H9 (cell line): ENCODE results near the gene ADAM19. TPM values are rescaled to one million over a fixed set of nuclear protein-coding genes. Genes with fewer than 3 reads are reported as not detected.

ENCODE experiments used
- DNase-seq: peaks from one replicate; pipeline ENCODE4 v3.0.0-alpha.2; 2017
- H2AFZ ChIP-seq: one replicate; pipeline ENCODE4 v1.6.1; 2013; ENCODE audit warnings: mild to moderate bottlenecking, low read length, control low read depth, moderate library complexity
- H2AK5ac ChIP-seq: 2 replicates; pipeline ENCODE4 v1.6.1; 2013; ENCODE audit warnings: low read length, control low read depth, mixed read lengths; ENCODE audit not compliant: insufficient read length
- H2BK120ac ChIP-seq: one replicate; pipeline ENCODE4 v1.6.1; 2013; ENCODE audit warnings: low read depth, mild to moderate bottlenecking, low read length, control low read depth, inconsistent platforms; ENCODE audit not compliant: poor library complexity, severe bottlenecking
- H2BK12ac ChIP-seq: 2 replicates; pipeline ENCODE4 v1.6.1; 2013; ENCODE audit warnings: low read length, control low read depth, mixed read lengths, low read depth; ENCODE audit not compliant: insufficient read length
- H2BK15ac ChIP-seq: 2 replicates; pipeline ENCODE4 v1.6.1; 2013; ENCODE audit warnings: low read depth, low read length, control low read depth
- H2BK20ac ChIP-seq: one replicate; pipeline ENCODE4 v1.6.1; 2013; ENCODE audit warnings: low read depth, mild to moderate bottlenecking, low read length, control low read depth, inconsistent platforms; ENCODE audit not compliant: poor library complexity, severe bottlenecking
- H2BK5ac ChIP-seq: 2 replicates; pipeline ENCODE4 v1.6.1; 2013; ENCODE audit warnings: low read length, control low read depth, mixed read lengths; ENCODE audit not compliant: insufficient read length
- H3K14ac ChIP-seq: 2 replicates; pipeline ENCODE4 v1.6.1; 2013; ENCODE audit warnings: low read length, control low read depth; ENCODE audit not compliant: insufficient read depth
- H3K18ac ChIP-seq: 2 replicates; pipeline ENCODE4 v1.6.1; 2013; ENCODE audit warnings: low read depth, mild to moderate bottlenecking, mixed read lengths, low read length, control low read depth; ENCODE audit not compliant: insufficient read length
- H3K23ac ChIP-seq: 2 replicates; pipeline ENCODE4 v1.6.1; 2013; ENCODE audit warnings: low read length, control low read depth, mixed read lengths, low read depth; ENCODE audit not compliant: insufficient read length
- H3K23me2 ChIP-seq: 2 replicates; pipeline ENCODE4 v1.6.1; 2013; ENCODE audit warnings: low read depth, mild to moderate bottlenecking, mixed read lengths, low read length, control low read depth; ENCODE audit not compliant: insufficient read length, poor library complexity, severe bottlenecking
- H3K27ac ChIP-seq: 2 replicates; pipeline ENCODE4 v1.5.1; 2013; ENCODE audit warnings: low read length, control low read depth, mixed read lengths, low read depth; ENCODE audit not compliant: insufficient read length
- H3K27me3 ChIP-seq: 2 replicates; pipeline ENCODE4 v1.6.1; 2013; ENCODE audit warnings: low read length, control low read depth, inconsistent platforms; ENCODE audit not compliant: insufficient read depth
- H3K4ac ChIP-seq: 2 replicates; pipeline ENCODE4 v1.6.1; 2013; ENCODE audit warnings: low read depth, mild to moderate bottlenecking, control low read depth, inconsistent platforms, low read length, moderate library complexity
- H3K4me1 ChIP-seq: 2 replicates; pipeline ENCODE4 v1.6.1; 2013; ENCODE audit warnings: low read length, control low read depth, inconsistent platforms; ENCODE audit not compliant: insufficient read depth
- H3K4me2 ChIP-seq: 2 replicates; pipeline ENCODE4 v1.6.1; 2013; ENCODE audit warnings: low read length, control low read depth, mixed read lengths; ENCODE audit not compliant: insufficient read length, insufficient read depth
- H3K56ac ChIP-seq: 2 replicates; pipeline ENCODE4 v1.6.1; 2013; ENCODE audit warnings: low read depth, mild to moderate bottlenecking, mixed read lengths, low read length, control low read depth; ENCODE audit not compliant: insufficient read length
- H3K79me1 ChIP-seq: 2 replicates; pipeline ENCODE4 v1.6.1; 2013; ENCODE audit warnings: low read depth, mild to moderate bottlenecking, moderate library complexity, low read length, control low read depth, inconsistent platforms; ENCODE audit not compliant: insufficient read depth, poor library complexity, severe bottlenecking
- H3K79me2 ChIP-seq: 2 replicates; pipeline ENCODE4 v1.6.1; 2013; ENCODE audit warnings: low read length, control low read depth, inconsistent platforms; ENCODE audit not compliant: insufficient read depth
- H3K9ac ChIP-seq: 2 replicates; pipeline ENCODE4 v1.6.1; 2013; ENCODE audit warnings: low read length, control low read depth, mixed read lengths; ENCODE audit not compliant: insufficient read length; ENCODE audit errors: extremely low read depth
- H3K9me3 ChIP-seq: one replicate; pipeline ENCODE4 v1.6.1; 2013; ENCODE audit warnings: low read depth, low read length, inconsistent platforms; ENCODE audit not compliant: control insufficient read depth
- H3T11ph ChIP-seq: one replicate; pipeline ENCODE4 v1.6.1; 2013; ENCODE audit warnings: mild to moderate bottlenecking, low read length, control low read depth, inconsistent platforms
- H4K20me1 ChIP-seq: one replicate; pipeline ENCODE4 v1.6.1; 2013; ENCODE audit not compliant: control insufficient read depth, insufficient read length, insufficient read depth
- H4K5ac ChIP-seq: 2 replicates; pipeline ENCODE4 v1.6.1; 2013; ENCODE audit warnings: low read depth, mild to moderate bottlenecking, mixed read lengths, low read length, control low read depth; ENCODE audit not compliant: insufficient read length
- H4K8ac ChIP-seq: replicated peaks from 2 replicates; pipeline ENCODE4 v1.6.1; 2013; ENCODE audit warnings: low read length, control low read depth, mixed read lengths, low read depth; ENCODE audit not compliant: insufficient read length
- H4K91ac ChIP-seq: 2 replicates; pipeline ENCODE4 v1.6.1; 2013; ENCODE audit warnings: low read depth, mild to moderate bottlenecking, moderate library complexity, mixed read lengths, low read length, control low read depth; ENCODE audit not compliant: insufficient read length
- H3K27ac Mint-ChIP-seq, 3 experiments: 2 replicates in 2 of 3; 3 replicates in 1 of 3; pipeline ENCODE4 v1.8.0; 2020 to 2021; ENCODE audit warnings: mixed read lengths in 3 of 3, mild to moderate bottlenecking in 1 of 3, moderate library complexity in 1 of 3
- H3K27me3 Mint-ChIP-seq: 2 replicates; pipeline ENCODE4 v1.8.0; 2021; ENCODE audit warnings: low read depth, mild to moderate bottlenecking, moderate library complexity, mixed read lengths
- H3K36me3 Mint-ChIP-seq, 3 experiments: 2 replicates in 2 of 3; 3 replicates in 1 of 3; pipeline ENCODE4 v1.8.0; 2020 to 2021; ENCODE audit warnings: low read depth in 3 of 3, mixed read lengths in 3 of 3; ENCODE audit not compliant: insufficient read depth in 1 of 3
- H3K4me1 Mint-ChIP-seq, 2 experiments: 2 replicates each; pipeline ENCODE4 v1.8.0; 2020; ENCODE audit warnings: mixed read lengths in 2 of 2
- H3K4me3 Mint-ChIP-seq, 2 experiments: 2 replicates in 1 of 2; 3 replicates in 1 of 2; pipeline ENCODE4 v1.8.0; 2020 to 2021; ENCODE audit warnings: mild to moderate bottlenecking in 2 of 2, mixed read lengths in 2 of 2, moderate library complexity in 1 of 2
- H3K9me3 Mint-ChIP-seq, 2 experiments: 2 replicates in 1 of 2; 3 replicates in 1 of 2; pipeline ENCODE4 v1.8.0; 2020; ENCODE audit warnings: mild to moderate bottlenecking in 2 of 2, mixed read lengths in 2 of 2, moderate library complexity in 1 of 2
- WGBS: extraction: QIAGEN DNeasy Blood & Tissue Kit; methylation state at CpG from one replicate; pipeline ENCODE4 v1.1.7; 2013; ENCODE audit warnings: missing lambda C conversion rate, low lambda C conversion rate, mixed read lengths; ENCODE audit not compliant: insufficient read length; ENCODE audit errors: extremely low coverage; 5-methylcytosine and 5-hydroxymethylcytosine counted together
- total RNA-seq: library from RNA; stranded (reverse); gene quantifications from 2 replicates; pipeline ENCODE4 v1.2.1, GENCODE V29; 2021
- TF ChIP-seq, protein P1 (sequence below): fragments of 200-600 bp; sonication (generic); conservative IDR thresholded peaks from 3 replicates; pipeline ENCODE4 v1.8.0; 2021; ENCODE audit warnings: antibody characterized with exemption, mild to moderate bottlenecking

ADAM19 gene
- total RNA-seq, 1 experiment from 2014 or later = 9.9 TPM

DNA sequence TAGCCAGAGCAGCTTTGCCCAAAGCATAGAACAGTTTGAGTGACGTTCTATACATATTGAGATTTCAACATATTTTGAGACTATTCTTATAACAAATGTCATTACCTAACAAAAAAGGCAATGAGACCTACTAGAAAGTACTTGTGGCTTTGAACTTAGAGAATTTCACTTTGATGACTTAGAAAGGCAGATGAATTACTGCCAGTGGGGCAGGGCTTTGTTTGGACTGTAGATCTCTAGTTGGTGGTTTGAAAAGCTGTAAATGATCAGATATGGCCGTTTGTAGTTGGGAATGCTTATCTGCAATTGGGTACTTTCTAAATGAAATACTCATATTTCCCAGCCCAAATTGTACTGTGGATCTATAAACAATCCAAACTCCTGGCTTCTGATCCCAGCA, 48.6 kb upstream of the ADAM19 start:
- no peaks in the 10 kb centered on the region for H3K36me3 Mint-ChIP-seq
- no peak for DNase-seq

More for the DNA sequence above, 48.6 kb upstream of the ADAM19 start:
- WGBS = no CpG with 5 or more reads among the region's 2 CpGs
- Histone ChIP-seq H3K27ac (no peak overlapping the region), H4K8ac (no peak overlapping the region), H3K14ac (no peak overlapping the region), H3K9ac (no peak overlapping the region), H3K23me2 (no peaks in the 10 kb centered on the region), H2AFZ (no peak overlapping the region), H4K20me1 (no peaks in the 10 kb centered on the region), H2BK120ac (no peak overlapping the region), H3K56ac (no peak overlapping the region), H3K79me1 (no peaks in the 10 kb centered on the region), H3K4me1 (no peaks in the 10 kb centered on the region), H2BK5ac (no peak overlapping the region), H3K27me3 (no peaks in the 10 kb centered on the region), H3K23ac (no peak overlapping the region), H3K9me3 (no peaks in the 10 kb centered on the region), H3K18ac (no peak overlapping the region), H3K79me2 (no peaks in the 10 kb centered on the region), H2BK15ac (no peak overlapping the region), H2AK5ac (no peak overlapping the region), H4K91ac (no peak overlapping the region), H3T11ph (no peak overlapping the region), H4K5ac (no peak overlapping the region), H3K4me2 (no peak overlapping the region), H2BK12ac (no peak overlapping the region), H2BK20ac (no peak overlapping the region), H3K4ac (no peak overlapping the region)
- TF ChIP-seq, protein P1, sequence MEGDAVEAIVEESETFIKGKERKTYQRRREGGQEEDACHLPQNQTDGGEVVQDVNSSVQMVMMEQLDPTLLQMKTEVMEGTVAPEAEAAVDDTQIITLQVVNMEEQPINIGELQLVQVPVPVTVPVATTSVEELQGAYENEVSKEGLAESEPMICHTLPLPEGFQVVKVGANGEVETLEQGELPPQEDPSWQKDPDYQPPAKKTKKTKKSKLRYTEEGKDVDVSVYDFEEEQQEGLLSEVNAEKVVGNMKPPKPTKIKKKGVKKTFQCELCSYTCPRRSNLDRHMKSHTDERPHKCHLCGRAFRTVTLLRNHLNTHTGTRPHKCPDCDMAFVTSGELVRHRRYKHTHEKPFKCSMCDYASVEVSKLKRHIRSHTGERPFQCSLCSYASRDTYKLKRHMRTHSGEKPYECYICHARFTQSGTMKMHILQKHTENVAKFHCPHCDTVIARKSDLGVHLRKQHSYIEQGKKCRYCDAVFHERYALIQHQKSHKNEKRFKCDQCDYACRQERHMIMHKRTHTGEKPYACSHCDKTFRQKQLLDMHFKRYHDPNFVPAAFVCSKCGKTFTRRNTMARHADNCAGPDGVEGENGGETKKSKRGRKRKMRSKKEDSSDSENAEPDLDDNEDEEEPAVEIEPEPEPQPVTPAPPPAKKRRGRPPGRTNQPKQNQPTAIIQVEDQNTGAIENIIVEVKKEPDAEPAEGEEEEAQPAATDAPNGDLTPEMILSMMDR = no peak
- Mint-ChIP-seq H3K4me1 (no peaks in the 10 kb centered on the region), H3K9me3 (peaks cover 2 to 13% of the 10 kb centered on the region in 2 experiments; a peak in 2 of 5 replicates), H3K27me3 (no peaks in the 10 kb centered on the region; the same call in none of the 2 replicates), H3K27ac (no peak overlapping the region), H3K4me3 (no peak overlapping the region)
